ENCODE data around the gene DMAP1.

The DMAP1 gene

GRCh38 chr1:44220755-44221154, 7.5 kb downstream of the DMAP1 start:
- peak; percentile 61 for ATAC-seq
- Mint-ChIP-seq H3K4me1 (peaks cover 30% of the 10 kb centered on the region), H3K27ac (peak overlapping the region; percentile 45), H3K36me3 (peaks cover 28% of the 10 kb centered on the region), H3K4me3 (no peak overlapping the region), H3K9me3 (no peaks in the 10 kb centered on the region), H3K27me3 (no peaks in the 10 kb centered on the region)

DNA sequence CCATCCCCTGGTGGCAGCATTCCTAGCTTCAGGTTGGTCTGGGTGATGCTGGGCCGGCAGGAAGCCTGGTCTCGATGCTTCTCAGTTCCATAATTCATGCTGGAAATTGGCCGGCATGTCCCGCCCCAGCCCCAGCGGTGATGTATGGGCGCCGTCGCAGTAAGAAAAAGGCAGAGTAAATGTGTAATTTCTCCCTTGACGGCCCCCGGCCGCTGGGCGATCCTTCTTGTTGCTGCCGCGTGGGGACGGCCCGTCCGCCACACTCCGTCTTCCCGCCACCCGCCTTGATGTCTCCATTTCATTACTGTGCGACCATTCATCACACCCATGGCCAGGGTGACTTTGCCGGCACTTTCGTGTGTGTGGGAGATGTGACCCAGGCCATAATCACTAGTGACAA, 8.5 kb downstream of the DMAP1 start:
- Mint-ChIP-seq H3K36me3 (peaks cover 27% of the 10 kb centered on the region), H3K9me3 (no peaks in the 10 kb centered on the region), H3K4me3 (no peak overlapping the region), H3K27me3 (no peaks in the 10 kb centered on the region), H3K27ac (no peak overlapping the region), H3K4me1 (peaks cover 30% of the 10 kb centered on the region)
- no peak for ATAC-seq

DNA sequence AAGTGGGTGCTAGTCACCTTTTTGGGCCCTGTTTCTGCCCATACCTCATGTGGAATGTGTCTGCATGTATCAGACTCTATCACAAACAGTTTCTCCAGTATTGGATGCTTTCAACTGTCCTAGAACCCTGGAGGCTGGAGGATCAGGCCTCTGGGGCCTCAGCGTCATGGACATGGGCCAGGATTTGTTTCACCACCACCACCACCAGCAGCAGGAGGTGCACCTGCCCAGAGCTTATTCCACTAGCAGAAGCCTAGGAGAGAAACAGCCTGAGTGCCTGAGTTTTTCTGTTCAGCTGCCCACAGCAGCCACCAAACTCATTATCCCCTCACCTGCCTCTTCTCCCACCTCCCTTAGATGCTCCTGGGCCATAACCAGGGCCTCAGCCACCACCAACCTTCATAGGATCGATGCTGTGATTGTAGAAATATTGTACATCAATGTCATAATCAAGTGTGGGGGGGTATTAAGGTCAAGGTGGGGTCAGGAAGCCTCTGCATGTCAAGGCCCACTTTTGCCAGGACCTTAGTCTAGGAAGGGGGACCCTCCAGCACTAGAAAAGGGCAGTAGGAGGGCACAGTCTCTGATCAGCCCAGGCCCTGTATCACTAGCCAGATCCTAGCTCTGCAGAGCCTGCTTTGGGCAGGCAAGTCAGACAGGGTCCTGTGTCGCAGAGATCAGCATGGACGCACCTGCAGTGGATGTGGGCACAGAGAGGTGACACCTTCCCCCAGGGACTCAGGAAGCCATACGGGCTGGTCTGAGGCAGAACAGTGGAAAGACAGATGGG, 9.3 kb downstream of the DMAP1 start:
- no peak for ATAC-seq
- Mint-ChIP-seq H3K4me3 (no peak overlapping the region), H3K9me3 (no peaks in the 10 kb centered on the region), H3K27me3 (no peaks in the 10 kb centered on the region), H3K27ac (no peak overlapping the region), H3K36me3 (peaks cover 21% of the 10 kb centered on the region), H3K4me1 (peaks cover 23% of the 10 kb centered on the region)

- Mint-ChIP-seq H3K27ac (no peak overlapping the region), H3K36me3 (peaks cover 21% of the 10 kb centered on the region), H3K4me3 (no peak overlapping the region), H3K27me3 (no peaks in the 10 kb centered on the region), H3K9me3 (no peaks in the 10 kb centered on the region), H3K4me1 (peaks cover 21% of the 10 kb centered on the region)
- no peak for ATAC-seq
These were observed 9.9 kb downstream of the DMAP1 start for GRCh38 chr1:44223187-44223610.

- no peak overlapping the region for H3K4me3 Mint-ChIP-seq
- no peaks in the 10 kb centered on the region for H3K9me3 Mint-ChIP-seq
- H3K36me3 Mint-ChIP-seq, result peaks cover 8% of the 10 kb centered on the region
- ATAC-seq, result no peak
- no peaks in the 10 kb centered on the region for H3K27me3 Mint-ChIP-seq
- H3K27ac Mint-ChIP-seq, result no peak overlapping the region
- H3K4me1 Mint-ChIP-seq, result peaks cover 18% of the 10 kb centered on the region
These were observed 12.5 kb downstream of the DMAP1 start for GRCh38 chr1:44225761-44226160.

DNA sequence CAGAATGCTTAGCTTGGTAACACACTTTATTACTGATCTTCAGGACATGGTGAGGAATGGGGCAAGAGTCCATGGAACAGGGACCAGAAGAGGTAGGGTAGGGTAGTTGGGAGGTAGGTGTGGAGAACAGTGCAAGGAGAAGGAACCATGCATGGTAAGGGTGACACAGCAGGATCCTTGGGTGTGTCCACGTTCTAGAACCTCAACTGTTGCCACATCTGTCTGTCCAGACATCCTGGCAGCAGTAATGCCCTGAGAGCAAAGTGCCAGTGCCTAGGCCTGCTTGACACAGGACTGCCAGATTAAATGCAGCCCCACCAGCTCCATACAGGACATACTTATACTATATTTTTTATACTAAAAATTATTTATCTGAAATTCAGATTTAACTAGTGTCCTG, 13.9 kb downstream of the DMAP1 start:
- H3K27me3 Mint-ChIP-seq, result no peaks in the 10 kb centered on the region
- H3K36me3 Mint-ChIP-seq, result peaks cover 5% of the 10 kb centered on the region
- no peak for ATAC-seq
- peak overlapping the region; percentile 3 for H3K27ac Mint-ChIP-seq
- peaks cover 14% of the 10 kb centered on the region for H3K4me1 Mint-ChIP-seq
- no peak overlapping the region for H3K4me3 Mint-ChIP-seq
- no peaks in the 10 kb centered on the region for H3K9me3 Mint-ChIP-seq

DNA sequence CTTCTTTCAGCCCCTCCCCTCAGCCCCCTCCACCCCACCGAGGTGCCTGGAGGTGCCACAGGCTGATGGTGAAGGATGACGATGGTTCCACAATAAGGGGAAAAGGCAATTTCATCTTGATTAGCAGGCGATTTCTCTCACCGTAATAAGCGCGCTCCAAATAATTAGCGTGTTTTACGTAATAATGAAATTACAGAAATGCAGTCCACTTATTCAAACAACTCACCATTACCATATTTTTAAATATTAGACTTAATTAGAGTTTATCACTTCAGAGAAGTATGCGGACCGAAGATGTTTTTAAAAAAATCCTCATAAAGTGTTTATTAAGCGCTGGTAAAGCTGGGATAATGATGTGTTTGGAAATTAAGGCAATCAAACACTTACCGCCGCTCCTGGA, 14.9 kb downstream of the DMAP1 start:
- no peak for ATAC-seq
- no peaks in the 10 kb centered on the region for H3K9me3 Mint-ChIP-seq
- peaks cover 13% of the 10 kb centered on the region for H3K36me3 Mint-ChIP-seq
- H3K4me1 Mint-ChIP-seq, result peaks cover 8% of the 10 kb centered on the region
- H3K27me3 Mint-ChIP-seq, result no peaks in the 10 kb centered on the region
- no peak overlapping the region for H3K4me3 Mint-ChIP-seq
- H3K27ac Mint-ChIP-seq, result no peak overlapping the region

GRCh38 chr1:44229435-44230167, 16.3 kb downstream of the DMAP1 start:
- Mint-ChIP-seq H3K27me3 (no peaks in the 10 kb centered on the region), H3K27ac (no peak overlapping the region), H3K36me3 (peaks cover 23% of the 10 kb centered on the region), H3K4me1 (no peaks in the 10 kb centered on the region), H3K9me3 (no peaks in the 10 kb centered on the region), H3K4me3 (no peak overlapping the region)
- no peak for ATAC-seq

DNA sequence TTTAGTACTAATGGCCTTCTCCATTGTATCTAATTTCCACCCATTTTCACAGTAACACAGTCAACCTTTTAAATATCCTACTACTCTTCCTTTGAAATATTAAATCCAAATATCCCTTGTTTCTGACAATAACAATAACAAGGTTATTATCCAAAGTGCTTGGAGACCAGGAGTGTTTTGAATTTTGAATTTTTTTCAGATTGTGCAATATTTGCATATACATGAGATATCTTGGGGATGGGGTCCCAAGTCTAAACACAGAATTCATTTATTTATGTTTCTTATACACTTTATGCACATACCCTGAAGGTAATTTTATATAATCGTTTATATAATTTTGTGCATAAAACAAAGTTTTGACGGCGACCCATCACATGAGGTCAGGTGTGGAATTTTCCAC, 17.5 kb downstream of the DMAP1 start:
- peaks cover 30% of the 10 kb centered on the region for H3K36me3 Mint-ChIP-seq
- H3K9me3 Mint-ChIP-seq, result no peaks in the 10 kb centered on the region
- H3K27me3 Mint-ChIP-seq, result no peaks in the 10 kb centered on the region
- H3K4me3 Mint-ChIP-seq, result no peak overlapping the region
- H3K27ac Mint-ChIP-seq, result no peak overlapping the region
- no peak for ATAC-seq
- no peaks in the 10 kb centered on the region for H3K4me1 Mint-ChIP-seq

DNA sequence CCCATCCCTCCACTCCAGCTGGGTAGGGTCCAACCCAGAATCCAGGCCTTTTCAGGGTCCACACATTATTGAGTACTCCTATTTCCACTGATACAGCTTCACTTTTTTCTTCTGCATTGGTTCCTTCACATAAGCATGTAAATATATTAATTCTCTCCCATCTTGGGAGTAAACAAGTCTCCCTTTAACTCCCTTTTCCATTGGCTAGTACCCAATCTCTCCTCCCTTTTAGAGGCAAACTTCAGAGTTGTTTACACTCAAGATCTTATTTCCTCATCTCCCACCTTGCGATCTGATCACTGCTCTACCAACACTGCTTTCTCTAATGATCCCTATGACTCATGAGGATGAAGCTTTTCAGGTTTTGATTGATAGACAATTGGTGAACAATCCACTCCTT, 20.3 kb downstream of the DMAP1 start:
- Mint-ChIP-seq H3K27ac (no peak overlapping the region), H3K36me3 (peaks cover 33% of the 10 kb centered on the region), H3K4me1 (no peaks in the 10 kb centered on the region), H3K4me3 (no peak overlapping the region), H3K9me3 (no peaks in the 10 kb centered on the region), H3K27me3 (no peaks in the 10 kb centered on the region)
- no peak for ATAC-seq

DNA sequence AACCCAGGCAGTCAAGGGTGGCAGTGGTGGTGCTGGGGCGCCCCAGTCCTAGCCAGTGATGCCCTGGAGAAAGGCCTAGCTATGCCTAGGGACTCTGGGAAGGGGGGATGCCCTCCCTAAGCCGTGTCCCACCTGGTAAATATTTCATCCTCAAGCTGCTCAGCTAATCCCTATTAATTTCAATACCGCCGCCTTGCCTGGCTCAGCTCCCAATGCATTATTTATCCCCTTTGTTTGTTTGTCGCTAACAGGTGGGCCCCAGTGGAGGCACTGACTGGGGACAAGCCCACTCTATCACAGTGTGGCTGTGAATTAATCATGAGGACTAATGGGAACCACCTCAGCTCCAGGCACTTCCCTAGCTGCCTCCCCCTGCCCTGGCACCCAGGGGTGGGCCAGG, 22.5 kb downstream of the DMAP1 start:
- no peaks in the 10 kb centered on the region for H3K9me3 Mint-ChIP-seq
- H3K36me3 Mint-ChIP-seq, result peaks cover 37% of the 10 kb centered on the region
- no peak overlapping the region for H3K4me3 Mint-ChIP-seq
- ATAC-seq, result no peak
- H3K27ac Mint-ChIP-seq, result no peak overlapping the region
- H3K4me1 Mint-ChIP-seq, result peaks cover 6% of the 10 kb centered on the region
- H3K27me3 Mint-ChIP-seq, result no peaks in the 10 kb centered on the region

GRCh38 chr1:44236490-44237272, 23.4 kb downstream of the DMAP1 start:
- no peaks in the 10 kb centered on the region for H3K27me3 Mint-ChIP-seq
- ATAC-seq, result no peak
- no peak overlapping the region for H3K27ac Mint-ChIP-seq
- no peak overlapping the region for H3K4me3 Mint-ChIP-seq
- H3K36me3 Mint-ChIP-seq, result peaks cover 42% of the 10 kb centered on the region
- H3K9me3 Mint-ChIP-seq, result no peaks in the 10 kb centered on the region
- H3K4me1 Mint-ChIP-seq, result peaks cover 6% of the 10 kb centered on the region

DNA sequence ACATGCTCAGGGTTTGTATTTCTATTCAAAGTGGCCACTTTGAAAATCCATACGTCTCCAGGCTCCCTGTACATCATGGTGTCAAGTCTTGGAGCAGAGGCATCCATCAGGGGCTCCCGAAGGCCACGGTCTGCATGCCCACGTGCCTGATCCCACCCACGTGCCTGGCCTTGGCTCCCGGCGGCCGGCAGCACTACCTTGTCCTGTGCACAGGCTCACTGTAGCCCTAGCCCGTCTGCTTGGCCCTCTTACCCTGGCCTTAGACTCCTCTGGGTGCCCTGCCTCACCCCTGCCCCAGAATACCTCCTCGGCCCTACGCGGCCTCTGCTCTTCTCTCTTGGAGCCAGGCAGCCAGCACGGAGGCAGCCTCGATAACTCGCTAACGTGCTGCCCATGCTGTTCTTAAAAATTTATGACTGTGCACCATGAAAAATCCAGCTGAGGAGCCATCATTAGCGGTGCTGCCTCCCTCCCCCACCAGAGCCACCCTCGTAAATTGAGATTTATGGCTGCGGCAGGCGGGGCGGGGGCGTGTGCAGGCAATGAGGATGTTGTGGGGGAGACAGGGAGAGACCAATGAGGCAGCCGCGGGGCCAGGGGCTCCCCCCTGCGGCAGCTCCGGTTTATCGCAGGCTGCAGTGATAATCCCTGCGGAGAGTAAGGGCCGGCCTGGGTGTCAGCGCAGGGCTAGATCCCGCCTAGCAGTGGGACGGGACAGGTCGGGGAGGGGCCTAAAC, 24.6 kb downstream of the DMAP1 start:
- no peaks in the 10 kb centered on the region for H3K27me3 Mint-ChIP-seq
- peaks cover 41% of the 10 kb centered on the region for H3K36me3 Mint-ChIP-seq
- H3K27ac Mint-ChIP-seq, result no peak overlapping the region
- H3K9me3 Mint-ChIP-seq, result no peaks in the 10 kb centered on the region
- ATAC-seq, result peak; percentile 66
- H3K4me3 Mint-ChIP-seq, result no peak overlapping the region
- H3K4me1 Mint-ChIP-seq, result peaks cover 6% of the 10 kb centered on the region

DNA sequence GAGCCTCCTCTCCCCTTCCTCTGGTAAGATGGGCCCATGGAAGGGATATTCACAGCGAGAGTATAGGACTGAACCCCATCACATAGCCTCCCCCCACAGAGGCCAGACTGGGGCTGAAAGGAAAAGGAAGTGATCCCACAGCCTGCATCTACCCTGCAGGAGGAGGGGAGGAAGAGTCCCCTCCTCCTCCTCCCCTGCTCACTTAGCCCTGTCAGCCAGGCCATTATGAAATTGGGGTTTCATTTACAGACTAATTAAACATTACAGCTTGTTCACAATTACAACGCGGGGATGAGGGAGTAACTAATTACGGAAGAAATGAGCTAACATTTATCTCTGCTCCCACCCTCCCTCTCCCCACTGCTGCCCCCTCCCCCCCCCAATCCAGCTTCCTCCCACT, 25.4 kb downstream of the DMAP1 start:
- no peaks in the 10 kb centered on the region for H3K27me3 Mint-ChIP-seq
- no peak overlapping the region for H3K4me3 Mint-ChIP-seq
- no peaks in the 10 kb centered on the region for H3K9me3 Mint-ChIP-seq
- no peak overlapping the region for H3K27ac Mint-ChIP-seq
- H3K4me1 Mint-ChIP-seq, result peaks cover 6% of the 10 kb centered on the region
- ATAC-seq, result no peak
- peaks cover 34% of the 10 kb centered on the region for H3K36me3 Mint-ChIP-seq
